Activated effector memory CD4-positive, alpha-beta T cell treated with anti-CD3 and anti-CD28 coated beads, Interleukin-2, amount 50 U/mL, for 16 hours (primary cell): ENCODE results near the gene PRDX5.
A peak's percentile ranks its signal among the peaks of the same experiment; 100 is the strongest.
"Not testable (repeated sequence)": the region's sequence is repeated elsewhere in the genome, so short reads cannot be mapped to it uniquely, and the experiment has no call there.

Experiments used
- DNase-seq: peaks from one replicate; pipeline ENCODE4 v3.0.0-alpha.2; 2020

PRDX5 gene

GRCh38 chr11:64306563-64306875 is 11.4 kb upstream of the PRDX5 start:
- no peak for DNase-seq

DNA sequence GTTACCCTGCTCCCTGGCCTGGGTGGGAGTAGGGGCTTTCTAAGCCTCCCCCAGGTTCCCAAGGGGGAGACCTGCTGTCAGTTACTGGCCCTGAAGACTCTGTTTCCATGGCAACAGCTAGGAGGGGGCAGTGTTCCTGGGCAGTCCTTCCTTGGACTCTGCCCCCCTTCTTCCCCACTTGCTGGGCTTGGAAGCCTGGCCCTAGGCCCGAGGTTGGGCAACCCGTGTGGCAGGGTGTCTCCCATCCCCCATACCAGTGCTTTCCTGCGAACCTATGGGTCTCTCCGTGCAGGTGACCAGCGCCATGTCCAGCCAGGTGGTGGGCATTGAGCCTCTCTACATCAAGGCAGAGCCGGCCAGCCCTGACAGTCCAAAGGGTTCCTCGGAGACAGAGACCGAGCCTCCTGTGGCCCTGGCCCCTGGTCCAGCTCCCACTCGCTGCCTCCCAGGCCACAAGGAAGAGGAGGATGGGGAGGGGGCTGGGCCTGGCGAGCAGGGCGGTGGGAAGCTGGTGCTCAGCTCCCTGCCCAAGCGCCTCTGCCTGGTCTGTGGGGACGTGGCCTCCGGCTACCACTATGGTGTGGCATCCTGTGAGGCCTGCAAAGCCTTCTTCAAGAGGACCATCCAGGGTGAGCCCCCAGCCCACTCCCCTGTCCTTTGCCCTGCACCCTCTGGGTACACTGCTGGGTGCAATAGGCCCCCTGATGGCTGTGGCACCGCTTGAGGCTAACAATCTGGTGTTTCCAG is 10.9 kb upstream of the PRDX5 start:
- DNase-seq: no peak

DNA sequence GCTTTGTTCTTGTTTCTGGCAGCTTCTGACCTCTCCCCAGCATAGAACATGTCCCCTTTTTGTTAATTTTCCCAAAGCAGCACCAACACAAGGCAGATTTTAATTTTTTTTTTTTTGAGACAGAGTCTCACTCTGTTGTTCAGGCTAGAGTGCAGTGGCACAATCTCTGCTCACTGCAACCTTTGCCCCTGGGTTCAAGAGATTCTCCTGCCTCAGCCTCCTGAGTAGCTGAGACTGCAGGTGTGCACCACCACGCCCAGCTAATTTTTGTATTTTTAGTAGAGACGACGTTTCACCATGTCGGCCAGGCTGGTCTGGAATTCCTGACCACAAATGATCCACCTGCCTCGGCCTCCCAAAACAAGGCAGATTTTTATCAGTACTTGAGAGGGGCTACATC is 10.1 kb upstream of the PRDX5 start:
- not testable (repeated sequence) for DNase-seq

- no peak for DNase-seq
These were observed 5.0 kb upstream of the PRDX5 start for GRCh38 chr11:64312947-64313346.

- no peak for DNase-seq
These were observed 4.3 kb upstream of the PRDX5 start for GRCh38 chr11:64313491-64314145.

DNA sequence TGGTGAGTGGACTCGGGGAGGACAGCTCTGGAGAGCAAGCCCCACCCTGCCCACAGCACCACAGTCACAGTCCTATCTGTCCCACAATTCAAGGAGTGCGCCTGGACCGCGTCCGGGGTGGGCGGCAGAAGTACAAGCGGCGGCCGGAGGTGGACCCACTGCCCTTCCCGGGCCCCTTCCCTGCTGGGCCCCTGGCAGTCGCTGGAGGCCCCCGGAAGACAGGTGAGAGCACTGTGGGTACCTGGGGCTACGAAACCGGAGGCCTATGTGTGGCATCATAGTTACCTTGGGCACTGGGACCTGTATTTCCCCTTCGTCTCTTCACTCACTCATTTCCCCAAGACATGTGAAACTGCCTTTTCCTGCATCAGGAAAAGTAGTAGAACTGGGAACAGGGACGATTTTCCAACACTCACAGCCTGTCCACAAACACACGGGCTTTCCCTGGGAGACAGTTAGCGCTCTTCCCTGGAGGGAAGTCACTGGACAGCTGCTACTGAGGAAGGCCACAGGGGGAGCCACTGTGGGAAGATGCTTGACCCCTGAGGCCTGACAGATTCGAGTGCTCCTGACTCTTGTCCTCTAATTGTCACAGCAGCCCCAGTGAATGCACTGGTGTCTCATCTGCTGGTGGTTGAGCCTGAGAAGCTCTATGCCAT is 3.6 kb upstream of the PRDX5 start:
- no peak for DNase-seq

DNA sequence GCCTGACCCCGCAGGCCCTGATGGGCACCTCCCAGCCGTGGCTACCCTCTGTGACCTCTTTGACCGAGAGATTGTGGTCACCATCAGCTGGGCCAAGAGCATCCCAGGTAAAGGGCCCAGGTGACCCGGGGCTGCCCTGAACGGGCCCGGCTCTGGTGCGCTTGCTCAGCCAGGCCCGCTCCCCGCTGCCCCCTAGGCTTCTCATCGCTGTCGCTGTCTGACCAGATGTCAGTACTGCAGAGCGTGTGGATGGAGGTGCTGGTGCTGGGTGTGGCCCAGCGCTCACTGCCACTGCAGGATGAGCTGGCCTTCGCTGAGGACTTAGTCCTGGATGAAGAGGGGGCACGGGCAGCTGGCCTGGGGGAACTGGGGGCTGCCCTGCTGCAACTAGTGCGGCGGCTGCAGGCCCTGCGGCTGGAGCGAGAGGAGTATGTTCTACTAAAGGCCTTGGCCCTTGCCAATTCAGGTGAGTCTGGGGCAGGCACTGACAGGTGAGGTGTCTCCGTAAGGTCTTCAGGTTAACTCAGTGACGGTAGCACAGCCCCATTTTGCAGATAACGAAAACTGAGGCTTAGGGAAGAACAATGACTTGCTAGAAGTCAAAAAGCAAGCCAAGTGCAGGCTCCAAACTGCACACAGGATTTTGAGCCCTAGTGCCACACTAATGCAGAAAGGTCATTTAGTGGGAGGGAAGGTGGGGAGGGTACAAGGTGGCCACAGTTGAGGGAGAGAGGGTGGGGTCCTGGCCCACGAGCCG is 2.9 kb upstream of the PRDX5 start:
- no peak for DNase-seq

GRCh38 chr11:64315667-64316526 is 2.0 kb upstream of the PRDX5 start:
- not testable (repeated sequence) for DNase-seq

DNA sequence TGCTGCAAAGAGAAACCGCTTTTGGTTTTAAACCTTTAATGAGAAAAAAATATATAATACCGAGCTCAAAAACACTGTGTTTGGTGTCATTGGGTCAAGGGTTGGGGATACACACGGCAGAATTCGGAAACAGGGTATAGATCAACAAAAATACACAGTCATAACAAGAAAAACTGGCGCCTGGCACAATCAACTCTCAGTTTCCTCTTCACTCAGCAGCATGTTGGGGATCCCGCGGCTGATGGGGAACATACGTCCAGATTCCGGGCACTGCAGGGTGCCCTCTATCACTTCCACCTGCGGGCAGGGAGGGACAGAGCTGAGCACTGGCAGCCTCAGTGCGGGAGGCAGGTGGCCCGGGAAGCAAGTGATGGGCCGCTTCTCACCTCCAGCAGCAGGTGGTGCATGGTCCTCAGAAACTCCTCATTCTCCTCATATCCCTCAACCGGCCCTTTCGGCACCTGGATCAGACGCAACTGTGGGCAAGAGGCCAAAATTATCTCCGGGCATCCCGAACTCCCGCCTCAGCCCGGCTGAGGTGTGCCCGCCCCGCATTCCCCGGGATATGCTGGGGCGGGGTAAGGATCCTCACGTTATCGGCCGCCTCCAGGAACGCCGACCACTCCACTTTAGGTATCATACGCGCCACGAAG is 1.1 kb upstream of the PRDX5 start:
- DNase-seq: peak; percentile 81

- peak; percentile 98 for DNase-seq
These were observed 478 bp upstream of the PRDX5 start, which contains the start of gene TRMT112 for GRCh38 chr11:64317325-64317960. TSS of gene TRMT112 (minus strand) at chr11:64317559. CDS start at chr11:64317526, 33 bp downstream.

- DNase-seq: no peak
These were observed 1.1 kb downstream of the PRDX5 start for GRCh38 chr11:64318766-64319761.

DNA sequence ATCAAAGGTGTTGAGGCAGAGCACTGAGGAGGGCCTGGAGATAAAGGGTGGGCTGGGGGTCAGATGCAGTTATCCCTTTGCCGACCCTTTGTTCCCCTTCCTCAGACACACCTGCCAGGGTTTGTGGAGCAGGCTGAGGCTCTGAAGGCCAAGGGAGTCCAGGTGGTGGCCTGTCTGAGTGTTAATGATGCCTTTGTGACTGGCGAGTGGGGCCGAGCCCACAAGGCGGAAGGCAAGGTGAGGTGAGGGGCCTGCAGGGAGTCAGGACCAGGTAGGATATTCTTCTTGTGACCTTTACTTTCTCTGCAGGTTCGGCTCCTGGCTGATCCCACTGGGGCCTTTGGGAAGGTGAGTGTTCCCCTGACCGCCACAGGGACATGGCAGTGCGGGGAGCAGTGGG is 2.6 kb downstream of the PRDX5 start:
- DNase-seq: no peak

DNA sequence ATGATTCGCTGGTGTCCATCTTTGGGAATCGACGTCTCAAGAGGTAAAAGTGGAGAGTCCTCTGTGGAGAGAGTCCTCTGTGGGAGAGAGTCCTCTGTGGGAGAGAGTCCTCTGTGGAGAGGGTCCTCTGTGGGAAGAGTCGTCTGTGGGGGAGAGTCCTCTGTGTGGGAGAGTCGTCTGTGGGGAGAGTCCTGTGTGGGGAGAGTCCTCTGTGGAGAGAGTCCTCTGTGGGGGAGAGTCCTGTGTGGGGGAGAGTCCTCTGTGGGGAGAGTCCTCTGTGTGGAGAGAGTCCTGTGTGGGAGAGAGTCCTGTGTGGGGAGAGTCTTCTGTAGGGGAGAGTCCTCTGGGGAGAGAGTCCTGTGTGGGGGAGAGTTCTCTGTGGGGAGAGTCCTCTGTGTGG is 3.1 kb downstream of the PRDX5 start:
- DNase-seq: no peak

DNA sequence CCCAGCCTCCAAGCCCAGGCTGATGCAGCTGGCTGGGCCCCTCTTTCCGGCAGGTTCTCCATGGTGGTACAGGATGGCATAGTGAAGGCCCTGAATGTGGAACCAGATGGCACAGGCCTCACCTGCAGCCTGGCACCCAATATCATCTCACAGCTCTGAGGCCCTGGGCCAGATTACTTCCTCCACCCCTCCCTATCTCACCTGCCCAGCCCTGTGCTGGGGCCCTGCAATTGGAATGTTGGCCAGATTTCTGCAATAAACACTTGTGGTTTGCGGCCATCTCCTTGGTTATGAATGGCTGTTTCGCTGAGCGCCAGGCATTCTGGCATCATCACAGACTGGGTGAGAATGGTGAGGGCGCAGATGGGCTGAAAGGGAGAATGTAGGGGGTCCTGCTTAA is 3.6 kb downstream of the PRDX5 start:
- no peak for DNase-seq

- DNase-seq: no peak
These were observed 5.0 kb downstream of the PRDX5 start for GRCh38 chr11:64322925-64323260.

DNA sequence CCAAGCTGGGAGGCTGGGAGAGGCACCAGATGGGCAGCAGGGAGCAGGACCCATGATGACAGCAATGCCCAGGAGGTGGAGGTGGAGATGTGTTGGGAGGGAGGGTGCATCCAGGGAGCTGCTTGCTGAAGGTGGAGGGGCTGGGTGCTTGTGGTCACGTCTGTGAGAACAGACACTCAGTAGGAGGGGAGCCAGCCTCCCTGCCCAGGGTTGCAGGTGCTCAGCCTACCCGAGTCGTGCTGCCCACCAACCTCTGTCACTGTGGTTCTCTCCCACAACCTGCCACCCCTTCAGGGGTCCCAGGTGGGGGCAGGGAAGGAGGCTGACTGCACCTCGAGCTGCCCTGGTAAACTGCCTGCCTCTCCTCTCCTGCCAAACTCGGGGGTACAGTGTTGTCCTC is 5.5 kb downstream of the PRDX5 start:
- no peak for DNase-seq

GRCh38 chr11:64323984-64324383 is 6.1 kb downstream of the PRDX5 start:
- DNase-seq: not testable (repeated sequence)

GRCh38 chr11:64324692-64325469 is 7.0 kb downstream of the PRDX5 start:
- DNase-seq: no peak

- no peak for DNase-seq
These were observed 9.5 kb downstream of the PRDX5 start for GRCh38 chr11:64327375-64327774.
